Right lobe of liver (tissue), 6 donors: ENCODE results near the gene CBLN3. TPM values are rescaled to one million over a fixed set of nuclear protein-coding genes. Genes with fewer than 3 reads are reported as not detected.

Experiments
- ATAC-seq, 4 donors: fragments of 200-7000 bp; cut with Tn5 transposase; one replicate each; pipeline ENCODE4 v1.9.1; 2020; ENCODE audit warnings: mild to moderate bottlenecking in 4 of 4, moderate library complexity in 4 of 4
- DNase-seq, 3 donors: peaks; one replicate each; pipeline ENCODE4 v3.0.0-alpha.2; 2020
- H3K27ac ChIP-seq, 3 donors: fragments of 200-600 bp; one replicate each; pipeline ENCODE4 v1.8.0; 2022
- H3K27me3 ChIP-seq, 2 donors: fragments of 200-600 bp; one replicate each; pipeline ENCODE4 v1.8.0; 2022
- H3K36me3 ChIP-seq, 4 donors: fragments of 200-600 bp; sonication (generic) in 1 of 4; one replicate each; pipeline versions ENCODE4 v1.5.1 to v1.8.0; 2017 to 2022; ENCODE audit warnings: control low read depth in 1 of 4
- H3K4me1 ChIP-seq, 4 donors: fragments of 200-600 bp; sonication (generic) in 1 of 4; one replicate each; pipeline versions ENCODE4 v1.5.1 to v1.8.0; 2017 to 2022; ENCODE audit warnings: control low read depth in 1 of 4
- H3K4me3 ChIP-seq, 3 donors: fragments of 200-600 bp; one replicate each; pipeline ENCODE4 v1.8.0; 2022
- H3K9me3 ChIP-seq, 4 donors: fragments of 200-600 bp; sonication (generic) in 1 of 4; one replicate each; pipeline versions ENCODE4 v1.5.1 to v1.8.0; 2017 to 2022; ENCODE audit warnings: control low read depth in 1 of 4
- POLR2A ChIP-seq: fragments of 450-650 bp; IDR thresholded peaks from one replicate; pipeline ENCODE4 v1.6.1; 2017; ENCODE audit warnings: antibody characterized with exemption, mild to moderate bottlenecking
- WGBS: methylation state at CpG from one replicate; pipeline ENCODE4 v1.1.6; 2018; ENCODE audit warnings: low coverage, low lambda C conversion rate; ENCODE audit not compliant: insufficient coverage; ENCODE audit errors: missing lambda C conversion rate; 5-methylcytosine and 5-hydroxymethylcytosine counted together
- intact Hi-C, 2 donors: fragments of 100-400 bp; cut with DNase I; formaldehyde crosslinking; loops; one replicate each; pipeline versions ENCODE4 v1.11.2 to v1.14.1; 2022
- total RNA-seq, 6 experiments: library from RNA; depleted of rRNA in 2 of 6; stranded (reverse); fragments of >200 nt in 2 of 6; fragmentation: NEBNext Ultra II Directional in 3 of 6; extraction: Animal tissue kit (Norgen Biotek cat#: 25700) in 3 of 6; gene quantifications; one replicate each; pipeline versions ENCODE4 v1.1.0 to v1.2.4, GENCODE V29; 2016 to 2023
- TF ChIP-seq, protein P1 (sequence below), 4 donors: fragments of 200-600 bp in 3 of 4; fragments of 450-650 bp in 1 of 4; IDR thresholded peaks; one replicate each; pipeline versions ENCODE4 v1.5.1 to v1.8.0; 2016 to 2022; ENCODE audit warnings: antibody characterized with exemption in 4 of 4, mild to moderate bottlenecking in 2 of 4
- donor health status: DM: no; HTN: yes; CAD: no.
- donor health status: DM: no; HTN: no; CAD: no.
- donor health status: DM: no; HTN: no; CAD: no.
- donor health status: DM: no; HTN: yes; CAD: no.
- donor health status: DM: no; HTN: yes; CAD: no.

Gene CBLN3
- total RNA-seq, 6 experiments from 2014 or later = 0.74 to 1.8 (median 1.2) TPM

DNA sequence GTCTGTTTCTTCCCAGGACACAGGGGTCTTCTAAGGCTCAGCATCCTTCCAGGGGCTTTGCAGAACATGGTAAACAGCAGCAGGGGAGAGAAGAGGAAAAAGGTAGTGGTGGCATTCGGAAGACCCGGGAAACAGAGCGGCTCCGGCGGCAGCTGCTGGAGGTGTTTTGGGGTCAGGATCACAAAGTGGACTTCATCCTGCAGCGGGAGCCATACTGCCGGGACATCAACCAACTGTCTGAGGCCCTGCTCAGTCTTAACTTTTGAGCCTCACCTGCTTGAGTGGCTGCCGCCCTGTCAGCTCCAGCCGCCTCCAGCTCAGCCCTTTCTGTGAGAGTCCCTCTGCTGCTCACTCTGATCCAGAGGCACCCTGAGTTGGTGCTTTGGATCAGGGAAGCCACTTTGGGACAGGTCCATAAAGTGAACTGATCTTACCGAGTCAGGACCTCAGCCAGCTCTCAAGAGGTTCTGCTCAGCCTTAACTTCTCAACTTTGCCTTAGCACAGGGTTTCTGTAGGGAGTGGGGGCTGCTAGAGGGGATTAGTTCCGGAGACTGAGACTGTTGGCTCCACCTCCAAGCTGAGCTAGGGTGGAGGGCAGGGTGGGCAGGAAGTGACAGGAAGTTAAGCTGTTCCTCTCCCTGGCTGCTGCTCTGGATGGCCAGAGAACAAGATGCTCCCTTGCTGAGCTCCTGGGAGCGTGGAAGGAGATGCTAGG is 7.7 kb upstream of the CBLN3 start:
- H3K27ac ChIP-seq = peak overlapping the region in 2 of 3 donors; percentile 16 to 42
- H3K36me3 ChIP-seq = peaks cover 0 to 71% (median 24%) of the 10 kb centered on the region in 4 donors
- no peaks in the 10 kb centered on the region for H3K27me3 ChIP-seq
- H3K4me1 ChIP-seq = peaks cover 0 to 11% (median 4%) of the 10 kb centered on the region in 4 donors
- no peak overlapping the region for H3K4me3 ChIP-seq
- DNase-seq = no peak
- intact Hi-C loops = loop anchor here in 1 of 2 donors (5.0 kb wide), 1 partner anchor 105 kb away; no protein-coding TSS in a partner anchor
- 38% methylated on average over 6 of the region's 12 CpGs for WGBS
- TF ChIP-seq, protein P1, sequence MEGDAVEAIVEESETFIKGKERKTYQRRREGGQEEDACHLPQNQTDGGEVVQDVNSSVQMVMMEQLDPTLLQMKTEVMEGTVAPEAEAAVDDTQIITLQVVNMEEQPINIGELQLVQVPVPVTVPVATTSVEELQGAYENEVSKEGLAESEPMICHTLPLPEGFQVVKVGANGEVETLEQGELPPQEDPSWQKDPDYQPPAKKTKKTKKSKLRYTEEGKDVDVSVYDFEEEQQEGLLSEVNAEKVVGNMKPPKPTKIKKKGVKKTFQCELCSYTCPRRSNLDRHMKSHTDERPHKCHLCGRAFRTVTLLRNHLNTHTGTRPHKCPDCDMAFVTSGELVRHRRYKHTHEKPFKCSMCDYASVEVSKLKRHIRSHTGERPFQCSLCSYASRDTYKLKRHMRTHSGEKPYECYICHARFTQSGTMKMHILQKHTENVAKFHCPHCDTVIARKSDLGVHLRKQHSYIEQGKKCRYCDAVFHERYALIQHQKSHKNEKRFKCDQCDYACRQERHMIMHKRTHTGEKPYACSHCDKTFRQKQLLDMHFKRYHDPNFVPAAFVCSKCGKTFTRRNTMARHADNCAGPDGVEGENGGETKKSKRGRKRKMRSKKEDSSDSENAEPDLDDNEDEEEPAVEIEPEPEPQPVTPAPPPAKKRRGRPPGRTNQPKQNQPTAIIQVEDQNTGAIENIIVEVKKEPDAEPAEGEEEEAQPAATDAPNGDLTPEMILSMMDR (IDR thresholded peaks at IDR 0.05) = no peak
- TF ChIP-seq POLR2A = no peak
- peak in 1 of 4 donors; percentile 14 for ATAC-seq
- H3K9me3 ChIP-seq = no peaks in the 10 kb centered on the region

DNA sequence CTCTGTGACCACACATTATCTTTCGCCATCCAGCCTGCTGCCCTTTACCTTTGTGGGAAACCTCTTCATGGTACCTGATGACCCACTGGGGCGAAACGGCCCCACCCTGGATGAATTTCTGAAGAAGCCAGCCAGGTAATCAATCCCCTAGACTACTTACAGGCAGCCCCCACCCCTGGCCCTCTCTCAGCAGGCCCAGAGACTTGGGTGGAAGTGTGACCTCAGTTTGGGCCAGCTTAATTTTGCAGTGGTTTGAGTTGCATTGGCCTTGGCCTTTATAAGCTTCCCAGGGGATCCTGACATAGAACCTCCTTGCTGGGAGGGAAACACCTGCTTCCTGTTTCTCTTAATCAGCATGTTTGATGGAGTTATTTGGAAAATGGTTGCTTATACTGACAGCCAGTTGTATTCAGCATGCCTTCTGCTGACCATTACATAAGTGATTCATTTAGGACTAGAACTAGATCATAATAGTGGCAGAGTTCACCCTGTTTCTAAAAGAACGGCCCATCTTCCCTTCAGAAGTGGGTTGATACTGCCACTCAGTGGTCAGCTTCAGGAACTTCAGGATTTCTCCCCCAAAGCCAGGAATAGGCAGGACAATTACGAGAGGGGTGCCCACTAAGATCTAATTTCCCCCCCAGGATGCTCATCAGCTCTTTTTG is 7.0 kb upstream of the CBLN3 start:
- Histone ChIP-seq H3K36me3 (peaks cover 0 to 73% (median 24%) of the 10 kb centered on the region in 4 donors), H3K4me1 (peaks cover 0 to 13% (median 6%) of the 10 kb centered on the region in 4 donors), H3K27ac (peak overlapping the region; percentile 4 to 42 (median 16)), H3K27me3 (no peaks in the 10 kb centered on the region), H3K9me3 (no peaks in the 10 kb centered on the region), H3K4me3 (no peak overlapping the region)
- DNase-seq (no peak), ATAC-seq (peak; percentile 70 to 80 (median 75))
- intact Hi-C loops = loop anchor here in 1 of 2 donors (5.0 kb wide), 1 partner anchor 104 kb away; no protein-coding TSS in a partner anchor
- 4% methylated on average over 2 of the region's 5 CpGs for WGBS
- TF ChIP-seq, protein P1 (IDR thresholded peaks at IDR 0.05) = peak; percentile 70 to 90 (median 78)
- TF ChIP-seq POLR2A = no peak

DNA sequence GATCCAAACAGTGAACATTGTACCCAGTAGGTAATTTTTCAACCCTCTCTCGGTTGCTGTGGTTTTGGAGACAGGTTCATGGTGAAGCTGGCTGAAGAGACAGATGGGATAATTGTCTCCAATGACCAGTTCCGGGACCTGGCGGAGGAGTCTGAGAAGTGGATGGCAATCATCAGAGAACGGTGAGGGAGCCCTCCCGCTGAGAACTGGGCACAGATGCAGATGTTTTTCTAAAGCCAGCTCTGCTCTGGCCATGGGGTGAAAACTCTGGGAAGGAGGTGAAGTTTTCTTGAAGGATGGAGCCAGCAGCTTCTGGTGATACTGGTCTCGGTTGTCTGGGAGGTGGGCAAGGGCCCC is 6.5 kb upstream of the CBLN3 start:
- intact Hi-C loops = loop anchor here in 1 of 2 donors (5.0 kb wide), 1 partner anchor 104 kb away; no protein-coding TSS in a partner anchor
- H3K4me3 ChIP-seq = no peak overlapping the region
- ATAC-seq (no peak), DNase-seq (no peak)
- H3K27me3 ChIP-seq = no peaks in the 10 kb centered on the region
- peaks cover 0 to 18% (median 5%) of the 10 kb centered on the region in 4 donors for H3K4me1 ChIP-seq
- H3K9me3 ChIP-seq = no peaks in the 10 kb centered on the region
- peaks cover 0 to 73% (median 24%) of the 10 kb centered on the region in 4 donors for H3K36me3 ChIP-seq
- WGBS = 25% methylated on average over 4 of the region's 6 CpGs
- no peak for TF ChIP-seq POLR2A
- TF ChIP-seq, protein P1 (IDR thresholded peaks at IDR 0.05) = no peak
- peak overlapping the region in 1 of 3 donors; percentile 4 for H3K27ac ChIP-seq

- Histone ChIP-seq H3K27ac (no peak overlapping the region), H3K36me3 (peaks cover 0 to 67% (median 24%) of the 10 kb centered on the region in 4 donors)
Measured at GRCh38 chr14:24435192-24435810, 5.8 kb upstream of the CBLN3 start.

More at GRCh38 chr14:24435192-24435810, 5.8 kb upstream of the CBLN3 start:
- no peak overlapping the region for H3K4me3 ChIP-seq
- no peaks in the 10 kb centered on the region for H3K9me3 ChIP-seq
- no peaks in the 10 kb centered on the region for H3K27me3 ChIP-seq
- ATAC-seq (no peak), DNase-seq (no peak)
- H3K4me1 ChIP-seq = peaks cover 0 to 22% (median 7%) of the 10 kb centered on the region in 4 donors
- intact Hi-C loops = loop anchor here in 1 of 2 donors (5.0 kb wide), 1 partner anchor 103 kb away; no protein-coding TSS in a partner anchor
- 73% methylated on average over 2 of the region's 2 CpGs for WGBS
- no peak for TF ChIP-seq POLR2A
- TF ChIP-seq, protein P1 (IDR thresholded peaks at IDR 0.05) = no peak
